GM12878 (cell line): ENCODE data around the gene C1QTNF9B. TPM values are rescaled to one million over a fixed set of nuclear protein-coding genes. Genes with fewer than 3 reads are reported as not detected.

ENCODE experiments used
- ATAC-seq: fragments of 200-7000 bp; cut with Tn5 transposase; 3 replicates; pipeline ENCODE4 v1.9.1; 2020; ENCODE audit warnings: mild to moderate bottlenecking, moderate library complexity
- BruUV-seq: library from RNA; stranded (reverse); fragments of 400-500 nt; replicated peaks from 2 replicates; lab custom pipeline; 2021; lab: Mats Ljungman, UMichigan
- CTCF ChIA-PET: fragments of 300-600 bp; sonication (Branson Sonifier 250); formaldehyde crosslinking; extraction: SDS; loops from one replicate; lab custom pipeline; 2021; ENCODE audit warnings: inconsistent platforms; lab: Yijun Ruan, JAX
- POLR2A ChIA-PET: fragments of 350-600 bp; formaldehyde crosslinking; extraction: SDS; loops from one replicate; lab custom pipeline; 2021; ENCODE audit warnings: inconsistent platforms; lab: Charles Lee
- RAD21 ChIA-PET: fragments of 300-600 bp; sonication (Branson Sonifier 250); formaldehyde crosslinking; loops from one replicate; lab custom pipeline; 2023; ENCODE audit warnings: antibody characterized with exemption; ENCODE audit not compliant: unreplicated experiment; lab: Charles Lee
- SMC1A ChIA-PET: fragments of 300-600 bp; sonication (Branson Sonifier 250); formaldehyde crosslinking; loops from one replicate; lab custom pipeline; 2023; ENCODE audit not compliant: unreplicated experiment, uncharacterized antibody; lab: Charles Lee
- DNase-seq: peaks from one replicate; pipeline ENCODE4 v3.0.0-alpha.2; 2011; ENCODE audit warnings: low read depth, low spot score
- FAIRE-seq: peaks from 3 replicates; lab custom pipeline; 2011; peaks lifted over from hg19 to GRCh38; lab: Jason Lieb, UNC
- H2AFZ ChIP-seq: 2 replicates; pipeline ENCODE4 v1.6.0; 2011; ENCODE audit warnings: low read depth, low read length, control low read depth; ENCODE audit not compliant: control insufficient read depth
- H3K27ac ChIP-seq: 2 replicates; pipeline ENCODE4 v1.5.1; 2011; ENCODE audit warnings: control low read depth; ENCODE audit not compliant: control insufficient read depth, insufficient read depth
- H3K27me3 ChIP-seq, 2 experiments: replicated peaks in 1 of 2; 2 replicates each; pipeline versions ENCODE4 v1.6.0 to v1.6.1; 2011; ENCODE audit warnings: low read length in 1 of 2; ENCODE audit not compliant: control insufficient read depth in 2 of 2, insufficient read depth in 2 of 2
- H3K36me3 ChIP-seq, 2 experiments: 2 replicates each; pipeline ENCODE4 v1.5.1; 2011; ENCODE audit warnings: low read length in 1 of 2; ENCODE audit not compliant: control insufficient read depth in 2 of 2, insufficient read depth in 2 of 2
- H3K4me1 ChIP-seq: 2 replicates; pipeline ENCODE4 v1.6.1; 2011; ENCODE audit warnings: mild to moderate bottlenecking, low read length, moderate library complexity, mixed read lengths; ENCODE audit not compliant: control insufficient read depth, insufficient read depth
- H3K4me2 ChIP-seq: 2 replicates; pipeline ENCODE4 v1.6.0; 2011; ENCODE audit warnings: control low read depth; ENCODE audit not compliant: control insufficient read depth, insufficient read depth
- H3K4me3 ChIP-seq: fragments of 200-600 bp; sonication (generic); 2 replicates; pipeline ENCODE4 v1.5.1; 2016
- H3K79me2 ChIP-seq: 2 replicates; pipeline ENCODE4 v1.6.0; 2011; ENCODE audit warnings: low read length; ENCODE audit not compliant: control insufficient read depth, insufficient read depth
- H3K9ac ChIP-seq: 2 replicates; pipeline ENCODE4 v1.8.0; 2011; ENCODE audit warnings: low read length, control low read depth, mixed read lengths; ENCODE audit not compliant: control insufficient read depth, insufficient read depth
- H3K9me3 ChIP-seq: replicated peaks from 3 replicates; pipeline ENCODE4 v1.5.1; 2011; ENCODE audit warnings: mild to moderate bottlenecking, low read length; ENCODE audit not compliant: control insufficient read depth, insufficient read depth
- H4K20me1 ChIP-seq: 2 replicates; pipeline ENCODE4 v1.6.0; 2011; ENCODE audit not compliant: control insufficient read depth, insufficient read depth
- CHD4 ChIP-seq: fragments of 200-600 bp; sonication (generic); IDR thresholded peaks from 2 replicates; pipeline ENCODE4 v1.6.1; 2016; ENCODE audit warnings: mild to moderate bottlenecking
- FOXM1 ChIP-seq: IDR thresholded peaks from 2 replicates; pipeline ENCODE4 v1.6.1; 2012; ENCODE audit warnings: low read depth, mild to moderate bottlenecking, inconsistent platforms, low read length, moderate library complexity
- RAD21 ChIP-seq: IDR thresholded peaks from 2 replicates; pipeline ENCODE4 v1.6.1; 2011; ENCODE audit warnings: mild to moderate bottlenecking, low read depth, low read length, moderate library complexity; ENCODE audit not compliant: insufficient read depth
- SMC3 ChIP-seq: IDR thresholded peaks from 2 replicates; pipeline ENCODE4 v1.6.1; 2011; ENCODE audit warnings: low read length, improper control_type of control experiment, borderline replicate concordance
- TAF1 ChIP-seq: IDR thresholded peaks from 2 replicates; pipeline ENCODE4 v1.6.1; 2011; ENCODE audit warnings: mild to moderate bottlenecking, low read depth, low read length, borderline replicate concordance
- TBL1XR1 ChIP-seq: IDR thresholded peaks from 2 replicates; pipeline ENCODE4 v1.6.1; 2012; ENCODE audit warnings: low read depth, low read length, improper control_type of control experiment
- ZNF217 ChIP-seq: fragments of 450-650 bp; IDR thresholded peaks from 2 replicates; pipeline ENCODE4 v1.6.1; 2017; ENCODE audit warnings: antibody characterized with exemption, mild to moderate bottlenecking
- WGBS: methylation state at CpG from one replicate; pipeline ENCODE4 v1.1.6; 2016; ENCODE audit warnings: low lambda C conversion rate; ENCODE audit not compliant: insufficient replicate concordance, insufficient coverage; ENCODE audit errors: missing lambda C conversion rate; 5-methylcytosine and 5-hydroxymethylcytosine counted together
- in situ Hi-C: fragments of 300-500 bp; cut with MboI; formaldehyde crosslinking; loops from 9 replicates; pipeline ENCODE4 v1.14.3; 2018; ENCODE audit warnings: mixed read lengths
- intact Hi-C: fragments of 100-400 bp; cut with micrococcal nuclease; formaldehyde crosslinking; loops from one replicate; pipeline ENCODE4 v1.14.2; 2022; ENCODE audit not compliant: unreplicated experiment
- polyA plus RNA-seq, 11 experiments: library from polyadenylated mRNA; depleted of rRNA in 4 of 11; unstranded in 6 of 11; stranded (reverse) in 5 of 11; fragments of >200 nt; fragmentation: Nextera tagmentation in 4 of 11; fragmentation: Illumina TruSeq in 1 of 11; extraction: Ambion mirVana in 4 of 11; extraction: Trizol in 1 of 11; gene quantifications; 1 replicate in 1 of 11; 2 replicates in 10 of 11; pipeline versions ENCODE4 v1.2.1 to v1.2.3, GENCODE V29; 2011 to 2016; ENCODE audit warnings: inconsistent platforms in 2 of 11, missing spikeins in 2 of 11, low read depth in 1 of 11
- total RNA-seq, 4 experiments: library from RNA; depleted of rRNA in 3 of 4; stranded (reverse); fragments of >200 nt in 3 of 4; fragmentation: Illumina TruSeq in 1 of 4; extraction: Trizol in 1 of 4; gene quantifications; 2 replicates each; pipeline versions ENCODE4 v1.2.1 to v1.2.3, GENCODE V29; 2013 to 2021
- TF ChIP-seq, protein P1 (sequence below): fragments of 450-650 bp; IDR thresholded peaks from 2 replicates; pipeline ENCODE4 v1.6.1; 2018; ENCODE audit warnings: borderline replicate concordance, mild to moderate bottlenecking; ENCODE audit not compliant: partially characterized antibody
- TF ChIP-seq, protein P2 (sequence below): fragments of 450-650 bp; IDR thresholded peaks from 2 replicates; pipeline ENCODE4 v1.6.1; 2017; ENCODE audit warnings: mild to moderate bottlenecking, moderate library complexity
- TF ChIP-seq, protein P3 (sequence below): fragments of 450-650 bp; IDR thresholded peaks from 2 replicates; pipeline ENCODE4 v1.6.1; 2016; ENCODE audit warnings: mild to moderate bottlenecking
- TF ChIP-seq, protein P4 (sequence below): IDR thresholded peaks from 2 replicates; pipeline ENCODE4 v1.6.1; 2012; ENCODE audit warnings: mild to moderate bottlenecking, low read depth, low read length

Gene C1QTNF9B
- total and polyA plus RNA-seq, 10 of the 15 experiments (the other 5 are each of a cell fraction or from before 2014, with no cell fraction given) = 0.10 to 0.48 (median 0.32) TPM; not detected in 6

DNA sequence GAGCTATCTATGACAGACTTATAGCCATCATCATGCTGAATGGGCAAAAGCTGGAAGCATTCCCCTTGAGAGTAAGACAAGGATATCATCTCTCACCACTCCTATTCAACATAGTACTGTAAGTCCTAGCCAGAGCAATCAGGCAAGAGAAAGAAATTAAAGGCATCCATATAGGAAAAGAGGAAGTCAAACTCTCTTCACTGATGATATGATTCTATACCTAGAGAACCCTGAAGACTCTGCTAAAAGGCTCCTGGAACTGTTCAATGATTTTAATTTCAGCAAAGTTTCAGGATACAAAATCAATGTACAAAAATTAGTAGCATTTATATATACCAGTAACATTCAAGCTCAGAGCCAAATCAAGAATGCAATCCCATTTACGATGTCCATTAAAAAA, 21.7 kb upstream of the C1QTNF9B start:
- SMC1A ChIA-PET = interaction anchor here (0.7 to 2.0 kb wide), 8 partner anchors 8 to 310 kb away, joined by 3 to 8 read pairs (median 3); no protein-coding TSS in a partner anchor

More for the DNA sequence above, 21.7 kb upstream of the C1QTNF9B start:
- no peaks in the 10 kb centered on the region for H3K4me1 ChIP-seq
- CTCF ChIA-PET = interaction anchor here (0.7 to 1.7 kb wide), 9 partner anchors 41 to 404 kb away, joined by 3 to 9 read pairs (median 3); no protein-coding TSS in a partner anchor
- no peak overlapping the region for H3K4me3 ChIP-seq
- H3K9me3 ChIP-seq = no peaks in the 10 kb centered on the region
- 88% methylated on average over 1 of the region's 1 CpG for WGBS
- in situ Hi-C loops (loop anchor here (5.0 kb wide), 1 partner anchor 313 kb away; no protein-coding TSS in a partner anchor), intact Hi-C loops (no loop called here)
- no peaks in the 10 kb centered on the region for H3K79me2 ChIP-seq
- no peak for TF ChIP-seq SMC3
- TF ChIP-seq, protein P1, sequence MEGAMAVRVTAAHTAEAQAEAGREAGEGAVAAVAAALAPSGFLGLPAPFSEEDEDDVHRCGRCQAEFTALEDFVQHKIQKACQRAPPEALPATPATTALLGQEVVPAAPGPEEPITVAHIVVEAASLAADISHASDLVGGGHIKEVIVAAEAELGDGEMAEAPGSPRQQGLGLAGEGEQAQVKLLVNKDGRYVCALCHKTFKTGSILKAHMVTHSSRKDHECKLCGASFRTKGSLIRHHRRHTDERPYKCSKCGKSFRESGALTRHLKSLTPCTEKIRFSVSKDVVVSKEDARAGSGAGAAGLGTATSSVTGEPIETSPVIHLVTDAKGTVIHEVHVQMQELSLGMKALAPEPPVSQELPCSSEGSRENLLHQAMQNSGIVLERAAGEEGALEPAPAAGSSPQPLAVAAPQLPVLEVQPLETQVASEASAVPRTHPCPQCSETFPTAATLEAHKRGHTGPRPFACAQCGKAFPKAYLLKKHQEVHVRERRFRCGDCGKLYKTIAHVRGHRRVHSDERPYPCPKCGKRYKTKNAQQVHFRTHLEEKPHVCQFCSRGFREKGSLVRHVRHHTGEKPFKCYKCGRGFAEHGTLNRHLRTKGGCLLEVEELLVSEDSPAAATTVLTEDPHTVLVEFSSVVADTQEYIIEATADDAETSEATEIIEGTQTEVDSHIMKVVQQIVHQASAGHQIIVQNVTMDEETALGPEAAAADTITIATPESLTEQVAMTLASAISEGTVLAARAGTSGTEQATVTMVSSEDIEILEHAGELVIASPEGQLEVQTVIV = no peak
- no peak for TF ChIP-seq ZNF217
- TF ChIP-seq CHD4 = no peak
- TF ChIP-seq RAD21 = no peak
- TF ChIP-seq, protein P2, sequence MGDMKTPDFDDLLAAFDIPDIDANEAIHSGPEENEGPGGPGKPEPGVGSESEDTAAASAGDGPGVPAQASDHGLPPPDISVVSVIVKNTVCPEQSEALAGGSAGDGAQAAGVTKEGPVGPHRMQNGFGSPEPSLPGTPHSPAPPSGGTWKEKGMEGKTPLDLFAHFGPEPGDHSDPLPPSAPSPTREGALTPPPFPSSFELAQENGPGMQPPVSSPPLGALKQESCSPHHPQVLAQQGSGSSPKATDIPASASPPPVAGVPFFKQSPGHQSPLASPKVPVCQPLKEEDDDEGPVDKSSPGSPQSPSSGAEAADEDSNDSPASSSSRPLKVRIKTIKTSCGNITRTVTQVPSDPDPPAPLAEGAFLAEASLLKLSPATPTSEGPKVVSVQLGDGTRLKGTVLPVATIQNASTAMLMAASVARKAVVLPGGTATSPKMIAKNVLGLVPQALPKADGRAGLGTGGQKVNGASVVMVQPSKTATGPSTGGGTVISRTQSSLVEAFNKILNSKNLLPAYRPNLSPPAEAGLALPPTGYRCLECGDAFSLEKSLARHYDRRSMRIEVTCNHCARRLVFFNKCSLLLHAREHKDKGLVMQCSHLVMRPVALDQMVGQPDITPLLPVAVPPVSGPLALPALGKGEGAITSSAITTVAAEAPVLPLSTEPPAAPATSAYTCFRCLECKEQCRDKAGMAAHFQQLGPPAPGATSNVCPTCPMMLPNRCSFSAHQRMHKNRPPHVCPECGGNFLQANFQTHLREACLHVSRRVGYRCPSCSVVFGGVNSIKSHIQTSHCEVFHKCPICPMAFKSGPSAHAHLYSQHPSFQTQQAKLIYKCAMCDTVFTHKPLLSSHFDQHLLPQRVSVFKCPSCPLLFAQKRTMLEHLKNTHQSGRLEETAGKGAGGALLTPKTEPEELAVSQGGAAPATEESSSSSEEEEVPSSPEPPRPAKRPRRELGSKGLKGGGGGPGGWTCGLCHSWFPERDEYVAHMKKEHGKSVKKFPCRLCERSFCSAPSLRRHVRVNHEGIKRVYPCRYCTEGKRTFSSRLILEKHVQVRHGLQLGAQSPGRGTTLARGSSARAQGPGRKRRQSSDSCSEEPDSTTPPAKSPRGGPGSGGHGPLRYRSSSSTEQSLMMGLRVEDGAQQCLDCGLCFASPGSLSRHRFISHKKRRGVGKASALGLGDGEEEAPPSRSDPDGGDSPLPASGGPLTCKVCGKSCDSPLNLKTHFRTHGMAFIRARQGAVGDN = no peak
- no peak for TF ChIP-seq TBL1XR1
- TF ChIP-seq, protein P3, sequence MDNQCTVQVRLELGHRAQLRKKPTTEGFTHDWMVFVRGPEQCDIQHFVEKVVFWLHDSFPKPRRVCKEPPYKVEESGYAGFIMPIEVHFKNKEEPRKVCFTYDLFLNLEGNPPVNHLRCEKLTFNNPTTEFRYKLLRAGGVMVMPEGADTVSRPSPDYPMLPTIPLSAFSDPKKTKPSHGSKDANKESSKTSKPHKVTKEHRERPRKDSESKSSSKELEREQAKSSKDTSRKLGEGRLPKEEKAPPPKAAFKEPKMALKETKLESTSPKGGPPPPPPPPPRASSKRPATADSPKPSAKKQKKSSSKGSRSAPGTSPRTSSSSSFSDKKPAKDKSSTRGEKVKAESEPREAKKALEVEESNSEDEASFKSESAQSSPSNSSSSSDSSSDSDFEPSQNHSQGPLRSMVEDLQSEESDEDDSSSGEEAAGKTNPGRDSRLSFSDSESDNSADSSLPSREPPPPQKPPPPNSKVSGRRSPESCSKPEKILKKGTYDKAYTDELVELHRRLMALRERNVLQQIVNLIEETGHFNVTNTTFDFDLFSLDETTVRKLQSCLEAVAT = no peak
- TF ChIP-seq, protein P4, sequence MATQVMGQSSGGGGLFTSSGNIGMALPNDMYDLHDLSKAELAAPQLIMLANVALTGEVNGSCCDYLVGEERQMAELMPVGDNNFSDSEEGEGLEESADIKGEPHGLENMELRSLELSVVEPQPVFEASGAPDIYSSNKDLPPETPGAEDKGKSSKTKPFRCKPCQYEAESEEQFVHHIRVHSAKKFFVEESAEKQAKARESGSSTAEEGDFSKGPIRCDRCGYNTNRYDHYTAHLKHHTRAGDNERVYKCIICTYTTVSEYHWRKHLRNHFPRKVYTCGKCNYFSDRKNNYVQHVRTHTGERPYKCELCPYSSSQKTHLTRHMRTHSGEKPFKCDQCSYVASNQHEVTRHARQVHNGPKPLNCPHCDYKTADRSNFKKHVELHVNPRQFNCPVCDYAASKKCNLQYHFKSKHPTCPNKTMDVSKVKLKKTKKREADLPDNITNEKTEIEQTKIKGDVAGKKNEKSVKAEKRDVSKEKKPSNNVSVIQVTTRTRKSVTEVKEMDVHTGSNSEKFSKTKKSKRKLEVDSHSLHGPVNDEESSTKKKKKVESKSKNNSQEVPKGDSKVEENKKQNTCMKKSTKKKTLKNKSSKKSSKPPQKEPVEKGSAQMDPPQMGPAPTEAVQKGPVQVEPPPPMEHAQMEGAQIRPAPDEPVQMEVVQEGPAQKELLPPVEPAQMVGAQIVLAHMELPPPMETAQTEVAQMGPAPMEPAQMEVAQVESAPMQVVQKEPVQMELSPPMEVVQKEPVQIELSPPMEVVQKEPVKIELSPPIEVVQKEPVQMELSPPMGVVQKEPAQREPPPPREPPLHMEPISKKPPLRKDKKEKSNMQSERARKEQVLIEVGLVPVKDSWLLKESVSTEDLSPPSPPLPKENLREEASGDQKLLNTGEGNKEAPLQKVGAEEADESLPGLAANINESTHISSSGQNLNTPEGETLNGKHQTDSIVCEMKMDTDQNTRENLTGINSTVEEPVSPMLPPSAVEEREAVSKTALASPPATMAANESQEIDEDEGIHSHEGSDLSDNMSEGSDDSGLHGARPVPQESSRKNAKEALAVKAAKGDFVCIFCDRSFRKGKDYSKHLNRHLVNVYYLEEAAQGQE = no peak
- TF ChIP-seq FOXM1 = no peak
- no peak for TF ChIP-seq TAF1
- RAD21 ChIA-PET = interaction anchor here (1.5 kb wide), 1 partner anchor 105 kb away, joined by 3 read pairs; no protein-coding TSS in a partner anchor
- no peaks in the 10 kb centered on the region for H4K20me1 ChIP-seq
- no peaks in the 10 kb centered on the region for H3K36me3 ChIP-seq
- POLR2A ChIA-PET = interaction anchor here (0.6 kb wide), 1 partner anchor 471 kb away, joined by 6 read pairs; no protein-coding TSS in a partner anchor
- H2AFZ ChIP-seq = no peak overlapping the region
- FAIRE-seq = no peak
- H3K4me2 ChIP-seq = no peak overlapping the region
- no peak overlapping the region for H3K9ac ChIP-seq
- no peak for DNase-seq
- no peak overlapping the region for H3K27ac ChIP-seq
- ATAC-seq = no peak
- H3K27me3 ChIP-seq = no peaks in the 10 kb centered on the region
- no TSS peak for BruUV-seq
